D721Med (cell line): Measurements from ENCODE around the gene TMEM72.

ENCODE experiments used
- DNase-seq: peaks from one replicate; pipeline ENCODE4 v3.0.0; 2011; ENCODE audit warnings: low spot score; ENCODE audit not compliant: insufficient read length
- FAIRE-seq: peaks from 2 replicates; lab custom pipeline; 2011; peaks lifted over from hg19 to GRCh38; lab: Jason Lieb, UNC
- TF ChIP-seq, protein P1 (sequence below): IDR thresholded peaks from 2 replicates; pipeline ENCODE4 v1.5.1; 2012; ENCODE audit warnings: mild to moderate bottlenecking, control low read depth; ENCODE audit not compliant: insufficient read depth; ENCODE audit errors: missing control alignments

TMEM72 gene

DNA sequence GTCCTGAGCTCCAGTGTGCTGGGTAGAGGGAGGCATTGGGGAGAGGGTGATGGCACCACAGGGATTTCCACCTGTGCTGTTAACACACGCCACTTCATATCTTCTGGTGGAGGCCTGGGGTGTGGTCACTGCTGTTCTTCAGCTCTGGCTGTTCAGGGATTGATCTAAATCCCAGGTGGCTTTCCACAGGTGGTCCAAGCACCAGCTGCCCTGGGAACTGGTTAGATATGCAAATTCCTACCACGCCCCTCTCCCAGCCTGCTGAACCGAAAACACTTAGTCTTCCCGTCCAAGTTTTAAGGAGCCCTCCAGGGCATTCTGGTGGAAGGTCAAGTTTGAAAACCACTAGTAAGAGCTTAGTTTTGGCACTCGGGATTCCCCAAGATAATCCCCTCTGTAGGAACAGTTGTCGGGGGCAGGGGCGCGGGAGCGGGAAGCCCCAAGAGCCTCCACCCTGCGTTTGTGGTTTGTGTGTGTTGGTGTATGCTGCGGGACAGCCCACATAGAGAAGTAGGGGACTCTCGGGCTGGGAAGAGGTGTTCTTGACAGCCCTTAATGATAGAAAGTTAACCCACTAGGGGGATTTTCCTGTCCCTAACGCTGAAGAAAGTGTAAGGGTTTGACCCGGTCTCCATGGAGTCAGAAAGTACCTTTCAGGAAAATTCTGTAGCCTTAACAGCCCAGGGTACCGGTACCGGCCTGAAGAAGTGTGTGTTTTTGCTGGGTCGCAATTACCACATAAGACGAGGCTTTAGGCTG lies 62.4 kb downstream of the TMEM72 start:
- DNase-seq (no peak), FAIRE-seq (no peak)
- TF ChIP-seq, protein P1, sequence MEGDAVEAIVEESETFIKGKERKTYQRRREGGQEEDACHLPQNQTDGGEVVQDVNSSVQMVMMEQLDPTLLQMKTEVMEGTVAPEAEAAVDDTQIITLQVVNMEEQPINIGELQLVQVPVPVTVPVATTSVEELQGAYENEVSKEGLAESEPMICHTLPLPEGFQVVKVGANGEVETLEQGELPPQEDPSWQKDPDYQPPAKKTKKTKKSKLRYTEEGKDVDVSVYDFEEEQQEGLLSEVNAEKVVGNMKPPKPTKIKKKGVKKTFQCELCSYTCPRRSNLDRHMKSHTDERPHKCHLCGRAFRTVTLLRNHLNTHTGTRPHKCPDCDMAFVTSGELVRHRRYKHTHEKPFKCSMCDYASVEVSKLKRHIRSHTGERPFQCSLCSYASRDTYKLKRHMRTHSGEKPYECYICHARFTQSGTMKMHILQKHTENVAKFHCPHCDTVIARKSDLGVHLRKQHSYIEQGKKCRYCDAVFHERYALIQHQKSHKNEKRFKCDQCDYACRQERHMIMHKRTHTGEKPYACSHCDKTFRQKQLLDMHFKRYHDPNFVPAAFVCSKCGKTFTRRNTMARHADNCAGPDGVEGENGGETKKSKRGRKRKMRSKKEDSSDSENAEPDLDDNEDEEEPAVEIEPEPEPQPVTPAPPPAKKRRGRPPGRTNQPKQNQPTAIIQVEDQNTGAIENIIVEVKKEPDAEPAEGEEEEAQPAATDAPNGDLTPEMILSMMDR: no peak

DNA sequence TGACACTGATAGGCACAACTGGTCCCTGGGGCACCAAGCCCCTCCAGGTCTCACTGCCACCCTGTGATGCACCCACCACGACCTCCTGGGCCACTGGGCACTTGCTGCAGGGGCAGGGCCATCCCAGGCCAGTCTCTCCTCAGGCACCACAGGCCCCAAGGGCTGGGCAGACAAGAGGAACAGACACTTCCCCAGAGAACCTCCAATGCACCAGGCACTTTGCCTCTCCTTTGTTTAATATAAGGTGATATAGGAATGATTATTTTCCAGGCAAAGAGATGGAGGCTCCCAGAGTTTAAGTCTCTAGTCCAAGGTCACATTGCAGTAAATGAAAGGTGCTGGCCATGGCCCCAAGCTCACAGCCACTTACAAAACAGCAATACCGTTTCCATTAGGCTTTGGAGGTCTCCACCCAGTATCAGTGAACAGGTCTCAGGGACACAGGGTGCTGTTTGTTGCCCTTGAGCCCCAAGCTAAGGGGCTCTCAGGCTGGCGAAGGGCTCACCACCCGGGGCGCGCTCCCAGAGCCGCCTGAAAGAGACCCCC lies 63.0 kb downstream of the TMEM72 start:
- TF ChIP-seq, protein P1: no peak
- DNase-seq: no peak
- FAIRE-seq: no peak

DNA sequence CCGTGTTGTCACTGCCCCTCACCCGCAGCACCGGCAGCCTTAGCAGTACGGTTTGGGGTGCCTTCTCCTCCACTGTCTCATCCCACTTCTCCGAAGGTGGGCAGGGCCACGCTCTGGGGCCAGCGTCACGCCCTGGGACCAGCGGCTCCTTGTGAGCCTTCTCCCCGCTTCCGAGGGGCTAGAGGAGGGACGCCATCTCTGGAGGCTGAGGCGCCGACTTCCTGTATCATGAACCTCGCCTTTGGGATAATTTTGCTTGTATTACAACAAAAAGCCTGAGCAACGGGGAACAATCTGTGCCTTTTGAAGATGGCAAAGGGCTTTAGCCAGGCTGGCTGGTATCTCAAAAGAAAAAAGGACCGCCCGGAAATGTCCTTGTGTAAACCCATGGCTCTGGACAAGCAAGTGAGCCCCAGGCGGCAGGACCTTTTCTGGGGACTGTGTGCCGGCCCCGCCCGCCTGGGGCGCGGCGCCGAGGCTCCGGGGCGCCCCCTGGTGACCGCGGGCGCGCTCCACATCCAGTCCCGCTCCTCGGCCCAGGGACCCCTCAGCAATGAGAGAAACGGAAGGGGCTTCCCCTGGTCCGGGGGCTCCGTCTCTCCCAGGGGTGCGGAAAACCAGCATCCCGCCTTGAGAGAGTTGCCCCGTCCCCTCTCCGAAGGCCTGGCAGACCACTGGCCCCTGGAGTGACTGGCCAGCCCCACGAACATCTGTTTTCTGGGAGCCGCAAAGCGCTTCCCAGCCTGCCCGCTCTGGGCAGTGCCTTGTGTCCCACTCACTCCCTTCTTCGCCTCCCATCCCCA lies 63.7 kb downstream of the TMEM72 start:
- TF ChIP-seq, protein P1: peak; percentile 57
- FAIRE-seq (no peak), DNase-seq (peak; percentile 49)

DNA sequence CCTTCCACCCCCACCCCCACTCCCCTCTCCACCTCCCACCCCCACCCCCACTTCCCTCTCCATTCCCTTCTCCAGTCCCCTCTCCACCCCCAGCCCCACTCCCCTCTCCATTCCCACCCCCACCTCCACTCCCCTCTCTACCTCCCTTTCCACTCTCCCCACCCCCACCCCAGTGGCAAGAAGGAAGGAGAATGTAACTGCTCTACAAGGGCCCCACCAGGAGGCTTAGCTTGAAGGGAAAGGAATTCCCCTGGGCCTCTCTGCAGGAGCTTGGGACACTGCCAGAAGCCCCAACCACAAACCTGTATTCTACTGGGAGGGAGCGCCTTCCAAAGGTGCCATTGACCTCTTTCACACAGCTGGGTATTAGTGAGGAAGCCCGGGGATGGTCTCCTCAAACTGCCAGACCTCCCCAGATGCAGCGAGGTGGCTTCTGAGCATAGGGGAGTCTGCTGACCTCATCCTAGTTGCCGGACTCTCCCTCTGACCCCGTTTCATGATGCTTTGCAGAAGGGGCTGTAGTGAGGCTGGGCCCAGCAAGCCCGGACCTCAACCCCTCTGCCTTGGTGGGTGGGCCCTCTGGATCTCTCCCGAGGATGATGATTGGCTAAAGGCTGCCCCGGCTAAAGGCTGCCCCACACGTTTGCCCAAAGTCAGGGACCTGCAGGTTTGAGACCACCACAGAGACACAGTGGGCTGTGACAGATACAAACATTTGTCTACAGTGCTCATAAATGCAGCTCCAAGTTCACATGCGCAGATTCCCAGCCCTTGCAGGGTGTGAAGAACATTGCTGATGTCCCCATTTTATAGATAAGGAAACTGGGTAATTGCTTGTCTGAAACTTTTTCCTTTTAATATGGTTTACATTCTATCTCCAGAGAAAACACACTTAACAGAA lies 64.5 kb downstream of the TMEM72 start:
- DNase-seq (no peak), FAIRE-seq (no peak)
- TF ChIP-seq, protein P1: no peak

DNA sequence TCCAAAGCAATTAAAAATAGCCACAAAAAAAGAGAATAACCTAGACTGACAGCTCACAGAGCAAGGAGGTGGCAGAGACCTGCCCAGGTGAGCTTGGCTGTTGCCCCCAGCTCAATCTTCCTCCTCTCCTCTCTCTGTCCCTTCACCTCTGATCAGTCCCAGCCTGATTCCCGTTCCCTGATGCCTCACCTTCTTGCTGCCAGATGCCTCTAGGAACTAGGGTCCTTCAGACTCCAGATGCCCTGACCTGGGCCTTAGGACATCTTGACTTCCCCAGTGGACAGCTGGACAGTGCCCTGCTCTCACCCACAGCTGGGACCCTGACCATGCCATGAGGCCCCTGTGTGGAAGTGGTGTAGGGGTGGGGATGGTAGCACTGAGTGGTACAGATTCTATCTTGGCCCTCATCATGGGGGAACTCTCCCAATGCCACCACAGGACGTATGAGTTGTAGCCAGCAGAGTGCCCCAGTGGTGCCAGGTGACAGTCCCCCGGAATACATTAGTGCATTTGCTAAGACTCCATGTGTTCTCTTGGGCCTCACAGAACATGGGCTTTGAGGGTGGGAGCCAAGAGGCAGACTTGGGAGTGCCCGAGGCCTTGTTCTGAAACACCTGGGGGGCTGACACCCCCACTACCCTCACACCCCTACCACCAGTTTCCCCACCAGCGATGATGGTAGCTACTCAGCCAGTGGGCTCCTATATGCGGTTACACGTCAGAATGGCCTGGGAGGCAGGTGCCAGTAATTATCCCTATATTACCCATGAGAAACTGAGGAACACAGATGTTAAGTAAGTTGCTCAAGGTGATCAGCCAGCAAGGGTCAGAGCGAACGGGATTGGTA lies 65.4 kb downstream of the TMEM72 start:
- TF ChIP-seq, protein P1: no peak
- no peak for FAIRE-seq
- no peak for DNase-seq
